8988T (cell line): ENCODE results near the gene B3GALNT2.

Source experiments
- DNase-seq: peaks from one replicate; pipeline ENCODE4 v3.0.0; 2011

The B3GALNT2 gene

GRCh38 chr1:235408503-235408960, 95.7 kb downstream of the B3GALNT2 start:
- DNase-seq, result no peak

DNA sequence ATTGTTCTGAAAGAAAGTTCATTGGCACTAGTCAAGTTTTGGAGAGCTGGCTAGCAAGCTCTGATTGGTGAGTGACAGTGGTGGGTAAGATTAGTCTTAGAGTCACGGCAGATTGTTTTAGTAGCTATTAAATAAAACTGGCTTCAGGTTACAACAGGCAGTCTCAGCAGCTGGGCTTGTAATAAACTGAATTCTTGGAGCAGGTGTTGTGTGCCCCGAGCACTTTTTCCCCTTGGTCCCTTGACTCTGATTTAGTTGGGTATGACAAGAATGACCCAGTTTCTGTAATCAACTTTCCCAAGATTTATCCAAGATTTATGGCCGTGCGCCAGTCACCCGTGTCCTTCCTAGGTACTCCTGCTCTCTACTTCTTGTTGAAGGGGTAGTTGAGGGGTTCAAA, 96.8 kb downstream of the B3GALNT2 start:
- DNase-seq, result no peak

DNA sequence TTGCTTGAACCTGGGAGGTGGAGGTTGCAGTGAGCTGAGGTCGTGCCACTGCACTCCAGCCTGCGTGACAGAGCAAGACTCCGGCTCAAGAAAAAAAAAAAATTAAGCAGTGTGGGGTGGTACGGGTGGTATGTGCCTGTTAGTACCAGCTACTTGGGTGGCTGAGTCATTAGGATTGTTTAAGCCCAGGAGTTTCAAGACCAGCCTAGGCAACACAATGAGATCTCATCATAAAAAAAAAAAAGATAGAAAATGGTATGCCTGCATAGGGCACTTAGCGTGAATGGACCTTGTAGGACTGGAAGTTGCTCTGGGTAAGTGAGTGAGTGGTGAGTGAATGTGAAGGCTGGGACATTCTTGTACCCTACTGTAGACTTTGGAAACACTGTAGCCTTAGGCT, 100.1 kb downstream of the B3GALNT2 start:
- DNase-seq, result no peak

DNA sequence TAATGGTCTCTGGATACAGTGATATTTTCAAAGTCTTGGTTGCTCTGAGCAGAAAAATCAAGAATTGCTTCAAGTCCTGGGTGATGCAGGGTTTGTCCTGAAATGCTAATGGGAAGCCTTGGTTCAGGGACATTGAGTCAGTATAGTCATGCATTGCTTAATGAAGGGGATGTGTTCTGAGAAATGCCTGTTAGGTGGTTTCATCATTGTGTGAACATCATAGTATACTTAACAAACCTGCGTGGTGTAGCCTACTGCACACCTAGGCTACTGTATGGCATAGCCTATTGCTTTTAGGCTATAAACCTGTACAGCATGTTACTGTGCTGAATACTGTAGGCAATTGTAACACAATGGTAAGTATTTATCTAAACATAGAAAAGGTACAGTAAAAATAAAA, 100.7 kb downstream of the B3GALNT2 start:
- DNase-seq, result no peak

DNA sequence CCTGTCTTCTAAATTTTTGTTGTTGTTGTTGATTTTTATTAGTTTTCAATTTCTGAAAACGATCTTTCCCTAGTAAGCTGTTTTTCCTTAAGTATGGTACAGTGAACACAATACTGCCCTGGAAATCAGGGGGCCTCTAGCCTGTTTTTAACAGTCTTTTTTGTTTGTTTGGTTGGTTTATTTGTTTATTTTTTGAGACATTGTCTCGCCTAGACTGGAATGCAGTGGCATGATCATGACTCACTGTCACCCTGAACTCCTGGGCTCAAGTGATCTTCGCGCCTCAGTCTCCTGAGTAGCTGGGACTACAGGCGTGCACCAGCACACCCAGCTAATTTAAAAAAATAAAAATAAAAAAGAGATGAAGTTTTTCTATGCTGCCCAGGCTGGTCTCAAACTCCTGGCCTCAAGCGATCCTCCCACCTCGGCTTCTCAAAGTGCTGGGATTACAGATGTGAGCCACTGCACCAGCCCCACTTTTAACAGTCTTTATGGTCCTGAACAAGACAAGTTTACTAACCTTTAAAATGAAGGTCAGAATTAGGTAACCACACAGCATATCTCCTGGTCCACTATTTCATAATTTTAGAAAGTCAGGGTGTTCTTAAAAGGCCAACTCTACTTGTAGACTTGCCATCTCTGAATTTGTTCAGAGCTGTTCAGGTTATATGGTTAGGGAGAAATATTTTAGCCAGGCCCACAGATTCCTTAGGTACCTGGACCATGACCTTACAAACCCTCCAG, 101.6 kb downstream of the B3GALNT2 start:
- DNase-seq, result no peak

DNA sequence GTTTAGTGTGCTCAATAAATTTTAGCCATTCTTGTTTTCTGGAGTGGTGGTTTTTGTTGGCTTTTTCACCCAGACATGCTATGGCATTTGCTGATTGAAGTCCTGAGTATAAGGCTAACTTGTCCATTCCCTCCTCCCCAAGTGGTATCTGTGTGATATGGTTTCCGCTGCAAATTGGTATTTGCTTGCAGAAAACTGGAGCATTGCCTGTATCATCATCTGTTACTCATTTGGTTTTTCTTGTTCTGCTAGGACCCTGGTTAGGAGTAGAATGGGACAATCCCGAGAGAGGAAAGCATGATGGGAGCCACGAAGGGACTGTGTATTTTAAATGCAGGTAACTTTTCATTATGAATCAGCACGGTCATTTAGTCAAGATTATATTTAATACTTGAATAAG, 103.0 kb downstream of the B3GALNT2 start:
- no peak for DNase-seq
